Dedifferentiated amniotic fluid mesenchymal stem cell (primary cell): ENCODE data around the gene NTNG2.
"Not testable (repeated sequence)": the region's sequence is repeated elsewhere in the genome, so short reads cannot be mapped to it uniquely, and the experiment has no call there.

Experiments
- DNase-seq: peaks from one replicate; pipeline ENCODE4 v3.0.0-alpha.2; 2016; ENCODE audit errors: extremely low spot score

The NTNG2 gene

DNA sequence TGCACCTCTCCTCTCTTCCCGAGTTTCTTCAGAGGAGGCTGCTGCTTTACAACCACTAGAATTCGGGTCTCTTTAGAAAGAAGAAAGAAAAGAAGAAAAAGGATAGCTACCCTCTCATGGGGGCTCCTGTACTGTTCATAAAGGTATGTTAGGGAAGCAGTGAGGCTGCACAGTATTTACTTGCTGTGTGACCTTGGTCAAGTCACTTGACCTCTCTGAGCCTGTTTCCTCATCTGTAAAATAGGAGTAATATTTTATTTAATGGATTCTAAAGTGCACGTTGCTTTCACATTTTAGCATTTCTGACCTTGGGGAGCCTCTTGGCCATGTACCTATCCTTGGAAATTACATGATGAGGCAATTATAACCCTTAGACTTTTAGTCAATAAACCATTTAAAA, 104.2 kb downstream of the NTNG2 start:
- no peak for DNase-seq

DNA sequence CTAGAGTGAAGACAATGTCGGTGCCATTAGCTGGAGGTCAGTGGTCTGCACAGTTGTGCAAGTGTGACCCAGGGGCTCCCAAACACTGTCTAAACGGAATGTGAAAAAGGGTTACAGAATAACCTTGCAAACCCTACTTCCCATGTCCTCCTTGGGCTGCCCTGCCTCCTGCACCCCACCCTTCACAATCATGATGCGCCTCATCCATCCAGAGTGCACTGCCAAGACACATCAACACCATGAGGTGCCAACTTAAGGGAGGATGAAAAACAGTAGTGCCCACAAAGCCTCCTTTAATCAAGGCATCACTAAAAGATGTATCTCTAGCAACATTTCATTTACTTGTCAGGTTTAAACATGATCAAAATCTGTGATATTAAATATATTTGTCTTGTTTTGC, 105.8 kb downstream of the NTNG2 start:
- DNase-seq, result no peak

GRCh38 chr9:132268725-132269352, 107.0 kb downstream of the NTNG2 start:
- DNase-seq, result peak; percentile 68

DNA sequence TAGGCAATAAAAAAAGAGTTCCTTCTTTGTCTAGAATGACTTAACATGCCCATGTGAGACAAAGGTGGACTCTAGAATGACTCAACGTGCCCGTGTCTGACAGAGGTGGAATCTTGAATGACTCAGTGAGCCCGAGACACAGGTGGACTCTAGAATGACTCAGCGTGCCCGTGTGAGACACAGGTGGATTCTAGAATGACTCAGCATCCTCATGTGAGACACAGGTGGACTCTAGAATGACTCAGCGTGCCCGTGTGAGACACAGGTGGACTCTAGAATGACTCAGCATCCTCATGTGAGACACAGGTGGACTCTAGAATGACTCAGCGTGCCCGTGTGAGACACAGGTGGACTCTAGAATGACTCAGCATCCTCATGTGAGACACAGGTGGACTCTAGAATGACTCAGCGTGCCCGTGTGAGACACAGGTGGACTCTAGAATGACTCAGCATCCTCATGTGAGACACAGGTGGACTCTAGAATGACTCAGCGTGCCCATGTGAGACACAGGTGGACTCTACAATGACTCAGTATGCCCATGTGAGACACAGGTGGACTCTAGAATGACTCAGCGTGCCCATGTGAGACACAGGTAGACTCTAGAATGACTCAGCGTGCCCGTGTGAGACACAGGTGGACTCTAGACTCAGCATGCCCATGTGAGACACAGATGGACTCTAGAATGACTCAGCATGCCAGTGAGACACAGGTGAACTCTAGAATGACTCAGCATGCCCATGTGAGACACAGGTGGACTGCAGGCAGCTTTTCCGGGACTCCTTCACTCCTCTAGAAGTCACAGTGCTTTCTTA, 108.1 kb downstream of the NTNG2 start:
- DNase-seq, result not testable (repeated sequence)

GRCh38 chr9:132274861-132275260, 113.0 kb downstream of the NTNG2 start:
- no peak for DNase-seq

DNA sequence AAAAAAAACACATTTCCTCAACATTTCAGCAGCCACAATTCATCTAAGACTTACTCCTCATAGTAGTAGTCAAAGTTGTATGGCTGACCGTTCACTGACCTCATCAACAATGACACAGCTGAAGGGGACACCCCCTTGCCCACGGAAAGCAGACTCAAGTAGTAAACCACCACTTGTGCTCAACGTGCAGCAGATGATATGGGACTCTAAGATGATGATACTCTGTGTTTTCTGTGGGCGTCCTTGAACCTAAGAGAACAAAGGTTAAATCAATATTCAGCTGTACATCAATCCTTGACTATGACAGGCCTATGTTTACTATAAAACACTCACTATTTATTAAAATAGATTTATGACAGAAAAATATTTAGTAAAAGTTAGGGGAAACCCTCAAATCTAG, 121.3 kb downstream of the NTNG2 start:
- no peak for DNase-seq

- peak; percentile 34 for DNase-seq
Observed at GRCh38 chr9:132283863-132284262, 122.0 kb downstream of the NTNG2 start.

DNA sequence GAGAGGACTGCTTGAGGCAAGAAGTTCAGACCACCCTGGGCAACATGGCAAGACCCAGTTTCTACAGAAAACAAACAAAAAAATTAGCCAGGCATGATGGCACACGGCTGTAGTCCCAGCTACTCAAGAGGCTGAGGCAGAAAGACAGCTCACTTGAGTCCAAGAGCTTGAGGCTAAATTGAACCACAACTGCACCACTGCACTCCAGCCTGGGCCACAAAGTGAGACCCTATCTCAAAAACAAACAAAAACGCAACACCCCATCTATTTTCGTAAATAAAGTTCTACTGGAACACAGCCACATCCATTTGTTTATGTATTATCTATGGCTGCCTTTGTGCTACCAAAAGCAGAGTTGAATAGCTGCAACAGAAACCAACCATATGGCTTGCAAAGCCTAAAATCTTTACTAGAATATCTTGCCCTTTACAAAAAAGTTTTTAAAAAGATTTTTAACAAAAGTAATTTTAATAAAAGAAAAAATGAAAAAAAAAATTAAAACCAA, 125.5 kb downstream of the NTNG2 start:
- DNase-seq, result no peak

DNA sequence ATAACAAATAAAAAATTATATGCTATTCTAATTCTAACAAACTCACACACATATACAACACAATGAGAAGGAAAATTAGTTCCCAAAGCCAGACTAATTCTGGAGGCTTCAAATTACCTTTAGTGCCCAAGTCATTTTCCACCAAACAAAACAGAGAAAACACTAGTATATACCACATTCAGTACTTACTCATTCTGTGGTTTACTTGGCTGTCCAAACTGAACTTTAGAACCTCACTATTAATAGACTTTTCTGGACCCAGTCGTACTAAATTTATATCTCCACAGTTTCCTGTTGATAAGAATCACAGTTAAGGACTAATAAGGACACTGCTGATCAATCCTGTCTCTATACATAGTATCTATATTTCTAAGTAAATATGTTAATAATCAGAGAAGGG, 126.5 kb downstream of the NTNG2 start:
- no peak for DNase-seq

- DNase-seq, result no peak
Observed at GRCh38 chr9:132288966-132289365, 127.1 kb downstream of the NTNG2 start.

- no peak for DNase-seq
Observed at GRCh38 chr9:132293145-132293721, 131.4 kb downstream of the NTNG2 start.
